HepG2 (cell line): Measurements from ENCODE around the gene ZFP36L2. TPM values are rescaled to one million over a fixed set of nuclear protein-coding genes. Genes with fewer than 3 reads are reported as not detected.
A peak's percentile ranks its signal among the peaks of the same experiment; 100 is the strongest.

Source experiments
- EP300 ChIP-seq, 3 experiments: sonication (generic) in 1 of 3; formaldehyde crosslinking in 1 of 3; IDR thresholded peaks; 2 replicates each; pipeline versions ENCODE4 v1.5.1 to v1.6.1; 2011 to 2020; ENCODE audit warnings: low read depth in 2 of 3, low read length in 2 of 3, borderline replicate concordance in 1 of 3, improper control_type of control experiment in 1 of 3, mild to moderate bottlenecking in 1 of 3, missing genetic modification reagents in 1 of 3, moderate library complexity in 1 of 3
- KAT2B ChIP-seq: fragments of 150-350 bp; IDR thresholded peaks from 2 replicates; pipeline ENCODE4 v1.6.1; 2014; ENCODE audit warnings: low read depth, low read length, borderline replicate concordance
- KDM4B ChIP-seq: sonication (generic); formaldehyde crosslinking; IDR thresholded peaks from 2 replicates; pipeline ENCODE4 v1.4.0; 2020; ENCODE audit warnings: missing genetic modification reagents
- KDM6A ChIP-seq: IDR thresholded peaks from 2 replicates; pipeline ENCODE4 v1.6.1; 2016; ENCODE audit warnings: low read depth
- MAZ ChIP-seq, 2 experiments: sonication (generic) in 1 of 2; formaldehyde crosslinking in 1 of 2; IDR thresholded peaks; 2 replicates each; pipeline versions ENCODE4 v1.5.0 to v1.6.1; 2012 to 2020; ENCODE audit warnings: low read depth in 2 of 2, mild to moderate bottlenecking in 2 of 2, borderline replicate concordance in 1 of 2, improper control_type of control experiment in 1 of 2, low read length in 1 of 2, missing genetic modification reagents in 1 of 2, moderate library complexity in 1 of 2
- NFIB ChIP-seq: sonication (generic); formaldehyde crosslinking; IDR thresholded peaks from 2 replicates; pipeline ENCODE4 v1.9.0; 2021; ENCODE audit warnings: missing genetic modification reagents, mild to moderate bottlenecking, borderline replicate concordance
- RBM22 ChIP-seq: fragments of 200-400 bp; formaldehyde crosslinking; optimal IDR thresholded peaks from 2 replicates; pipeline ENCODE3; 2017; ENCODE audit warnings: mild to moderate bottlenecking, low read length, moderate library complexity
- SALL2 ChIP-seq: sonication (generic); formaldehyde crosslinking; IDR thresholded peaks from 2 replicates; pipeline ENCODE4 v1.8.1; 2023; ENCODE audit warnings: mild to moderate bottlenecking, missing genetic modification reagents, inconsistent platforms
- SETDB1 ChIP-seq: sonication (generic); formaldehyde crosslinking; IDR thresholded peaks from 2 replicates; pipeline ENCODE4 v1.5.1; 2020; ENCODE audit warnings: missing genetic modification reagents, mild to moderate bottlenecking, borderline replicate concordance
- THAP11 ChIP-seq: IDR thresholded peaks from 2 replicates; pipeline ENCODE4 v1.6.1; 2016; ENCODE audit warnings: missing biosample characterization, missing genetic modification reagents
- ZBTB21 ChIP-seq: sonication (generic); formaldehyde crosslinking; IDR thresholded peaks from 2 replicates; pipeline ENCODE4 v1.4.0; 2020; ENCODE audit warnings: missing genetic modification reagents
- ZBTB33 ChIP-seq: sonication (generic); formaldehyde crosslinking; IDR thresholded peaks from 2 replicates; pipeline ENCODE4 v1.4.0; 2020; ENCODE audit warnings: missing genetic modification reagents
- ZNF878 ChIP-seq: sonication (generic); formaldehyde crosslinking; IDR thresholded peaks from 2 replicates; pipeline ENCODE4 v1.8.1; 2023; ENCODE audit warnings: mild to moderate bottlenecking, missing genetic modification reagents, moderate library complexity
- polyA plus RNA-seq, 8 experiments: library from polyadenylated mRNA; depleted of rRNA in 3 of 8; stranded (reverse) in 7 of 8; unstranded in 1 of 8; fragments of >200 nt; fragmentation: Illumina TruSeq in 4 of 8; extraction: Trizol in 4 of 8; gene quantifications; 2 replicates each; pipeline versions ENCODE4 v1.2.1 to v1.2.3, GENCODE V29; 2011 to 2016; ENCODE audit warnings: low read depth in 4 of 8, missing spikeins in 1 of 8, mixed read lengths in 1 of 8; ENCODE audit not compliant: insufficient read depth in 1 of 8
- total RNA-seq, 5 experiments: library from RNA; depleted of rRNA; stranded (reverse); fragments of >200 nt; fragmentation: Illumina TruSeq; extraction: Trizol; gene quantifications; 2 replicates each; pipeline ENCODE4 v1.2.3, GENCODE V29; 2016; ENCODE audit warnings: low read depth in 1 of 5
- TF ChIP-seq, protein P1 (sequence below): sonication (generic); formaldehyde crosslinking; conservative IDR thresholded peaks from 2 replicates; pipeline ENCODE4 v1.4.0; 2020; ENCODE audit warnings: mild to moderate bottlenecking, missing genetic modification reagents, moderate library complexity
- TF ChIP-seq, protein P2 (sequence below): sonication (generic); formaldehyde crosslinking; IDR thresholded peaks from 2 replicates; pipeline ENCODE4 v1.4.0; 2020; ENCODE audit warnings: mild to moderate bottlenecking, missing genetic modification reagents
- TF ChIP-seq, protein P3 (sequence below): sonication (generic); formaldehyde crosslinking; IDR thresholded peaks from 2 replicates; pipeline ENCODE4 v1.5.1; 2020; ENCODE audit warnings: mild to moderate bottlenecking, missing genetic modification reagents, moderate library complexity
- TF ChIP-seq, protein P4 (sequence below): sonication (generic); formaldehyde crosslinking; IDR thresholded peaks from 2 replicates; pipeline ENCODE4 v1.4.0; 2020; ENCODE audit warnings: missing genetic modification reagents

The ZFP36L2 gene
- total and polyA plus RNA-seq, 2 of the 13 experiments (the other 11 are each of a cell fraction or from before 2014, with no cell fraction given), result 11.2 to 21.8 TPM

- TF ChIP-seq KAT2B, result no peak
- TF ChIP-seq, protein P1, sequence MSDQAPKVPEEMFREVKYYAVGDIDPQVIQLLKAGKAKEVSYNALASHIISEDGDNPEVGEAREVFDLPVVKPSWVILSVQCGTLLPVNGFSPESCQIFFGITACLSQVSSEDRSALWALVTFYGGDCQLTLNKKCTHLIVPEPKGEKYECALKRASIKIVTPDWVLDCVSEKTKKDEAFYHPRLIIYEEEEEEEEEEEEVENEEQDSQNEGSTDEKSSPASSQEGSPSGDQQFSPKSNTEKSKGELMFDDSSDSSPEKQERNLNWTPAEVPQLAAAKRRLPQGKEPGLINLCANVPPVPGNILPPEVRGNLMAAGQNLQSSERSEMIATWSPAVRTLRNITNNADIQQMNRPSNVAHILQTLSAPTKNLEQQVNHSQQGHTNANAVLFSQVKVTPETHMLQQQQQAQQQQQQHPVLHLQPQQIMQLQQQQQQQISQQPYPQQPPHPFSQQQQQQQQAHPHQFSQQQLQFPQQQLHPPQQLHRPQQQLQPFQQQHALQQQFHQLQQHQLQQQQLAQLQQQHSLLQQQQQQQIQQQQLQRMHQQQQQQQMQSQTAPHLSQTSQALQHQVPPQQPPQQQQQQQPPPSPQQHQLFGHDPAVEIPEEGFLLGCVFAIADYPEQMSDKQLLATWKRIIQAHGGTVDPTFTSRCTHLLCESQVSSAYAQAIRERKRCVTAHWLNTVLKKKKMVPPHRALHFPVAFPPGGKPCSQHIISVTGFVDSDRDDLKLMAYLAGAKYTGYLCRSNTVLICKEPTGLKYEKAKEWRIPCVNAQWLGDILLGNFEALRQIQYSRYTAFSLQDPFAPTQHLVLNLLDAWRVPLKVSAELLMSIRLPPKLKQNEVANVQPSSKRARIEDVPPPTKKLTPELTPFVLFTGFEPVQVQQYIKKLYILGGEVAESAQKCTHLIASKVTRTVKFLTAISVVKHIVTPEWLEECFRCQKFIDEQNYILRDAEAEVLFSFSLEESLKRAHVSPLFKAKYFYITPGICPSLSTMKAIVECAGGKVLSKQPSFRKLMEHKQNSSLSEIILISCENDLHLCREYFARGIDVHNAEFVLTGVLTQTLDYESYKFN (CRISPR knock-in tag), result peak; percentile 59
- TF ChIP-seq THAP11, result no peak; the same call in 1 of the 2 replicates
- no peak for TF ChIP-seq SETDB1 (CRISPR knock-in tag)
- TF ChIP-seq, protein P2, sequence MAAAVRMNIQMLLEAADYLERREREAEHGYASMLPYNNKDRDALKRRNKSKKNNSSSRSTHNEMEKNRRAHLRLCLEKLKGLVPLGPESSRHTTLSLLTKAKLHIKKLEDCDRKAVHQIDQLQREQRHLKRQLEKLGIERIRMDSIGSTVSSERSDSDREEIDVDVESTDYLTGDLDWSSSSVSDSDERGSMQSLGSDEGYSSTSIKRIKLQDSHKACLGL (CRISPR knock-in tag), result no peak
- peak in 1 of 2 experiments; percentile 69; a peak in 2 of 4 replicates for TF ChIP-seq EP300 (IDR thresholded peaks at IDR 0.05; ENCODE audit: low read depth in 2 of 2, low read length in 2 of 2)
- TF ChIP-seq EP300 (CRISPR knock-in tag; IDR thresholded peaks at IDR 0.05; ENCODE audit: borderline replicate concordance), result no peak; the same call in 1 of the 2 replicates
- no peak for TF ChIP-seq ZBTB21 (CRISPR knock-in tag)
- TF ChIP-seq, protein P3, sequence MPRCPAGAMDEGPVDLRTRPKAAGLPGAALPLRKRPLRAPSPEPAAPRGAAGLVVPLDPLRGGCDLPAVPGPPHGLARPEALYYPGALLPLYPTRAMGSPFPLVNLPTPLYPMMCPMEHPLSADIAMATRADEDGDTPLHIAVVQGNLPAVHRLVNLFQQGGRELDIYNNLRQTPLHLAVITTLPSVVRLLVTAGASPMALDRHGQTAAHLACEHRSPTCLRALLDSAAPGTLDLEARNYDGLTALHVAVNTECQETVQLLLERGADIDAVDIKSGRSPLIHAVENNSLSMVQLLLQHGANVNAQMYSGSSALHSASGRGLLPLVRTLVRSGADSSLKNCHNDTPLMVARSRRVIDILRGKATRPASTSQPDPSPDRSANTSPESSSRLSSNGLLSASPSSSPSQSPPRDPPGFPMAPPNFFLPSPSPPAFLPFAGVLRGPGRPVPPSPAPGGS (CRISPR knock-in tag), result no peak
- TF ChIP-seq, protein P4, sequence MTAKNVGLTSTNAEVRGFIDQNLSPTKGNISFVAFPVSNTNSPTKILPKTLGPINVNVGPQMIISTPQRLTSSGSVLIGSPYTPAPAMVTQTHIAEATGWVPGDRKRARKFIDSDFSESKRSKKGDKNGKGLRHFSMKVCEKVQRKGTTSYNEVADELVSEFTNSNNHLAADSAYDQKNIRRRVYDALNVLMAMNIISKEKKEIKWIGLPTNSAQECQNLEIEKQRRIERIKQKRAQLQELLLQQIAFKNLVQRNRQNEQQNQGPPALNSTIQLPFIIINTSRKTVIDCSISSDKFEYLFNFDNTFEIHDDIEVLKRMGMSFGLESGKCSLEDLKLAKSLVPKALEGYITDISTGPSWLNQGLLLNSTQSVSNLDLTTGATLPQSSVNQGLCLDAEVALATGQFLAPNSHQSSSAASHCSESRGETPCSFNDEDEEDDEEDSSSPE (CRISPR knock-in tag), result no peak
- peak; percentile 33; the same call in 1 of the 2 replicates for TF ChIP-seq KDM6A
- no peak for TF ChIP-seq ZNF878 (CRISPR knock-in tag)
- no peak for TF ChIP-seq KDM4B (CRISPR knock-in tag)
- no peak for TF ChIP-seq SALL2 (CRISPR knock-in tag)
- TF ChIP-seq RBM22, result no peak
- no peak for TF ChIP-seq ZBTB33 (CRISPR knock-in tag)
- TF ChIP-seq NFIB (CRISPR knock-in tag), result no peak
- TF ChIP-seq MAZ (IDR thresholded peaks at IDR 0.05; ENCODE audit: borderline replicate concordance, low read depth, low read length), result no peak
- TF ChIP-seq MAZ (CRISPR knock-in tag; IDR thresholded peaks at IDR 0.05; ENCODE audit: low read depth), result no peak
Observed at GRCh38 chr2:43230951-43231827, 4.8 kb upstream of the ZFP36L2 start (continued).
